Esophagus squamous epithelium (tissue), 4 donors: ENCODE results near the gene PDE3A.

Experiments
- CTCF ChIP-seq, 6 experiments: fragments of 450-650 bp in 4 of 6; fragments of 200-600 bp in 2 of 6; sonication (generic) in 2 of 6; IDR thresholded peaks; one replicate each; pipeline ENCODE4 v1.5.1; 2016 to 2019; ENCODE audit warnings: antibody characterized with exemption in 6 of 6, mild to moderate bottlenecking in 4 of 6, moderate library complexity in 4 of 6
- POLR2A ChIP-seq, 4 donors: fragments of 450-650 bp; IDR thresholded peaks; one replicate each; pipeline ENCODE4 v1.6.1; 2017; ENCODE audit warnings: antibody characterized with exemption in 4 of 4, mild to moderate bottlenecking in 4 of 4, moderate library complexity in 3 of 4

GRCh38 chr12:20415641-20416040 is 47.3 kb downstream of the PDE3A start:
- TF ChIP-seq POLR2A (IDR thresholded peaks at IDR 0.05), result no peak
- no peak for TF ChIP-seq CTCF (IDR thresholded peaks at IDR 0.05)
